ENCODE results near the gene NUP205. TPM values are rescaled to one million over a fixed set of nuclear protein-coding genes. Genes with fewer than 3 reads are reported as not detected.
"Not testable (repeated sequence)": the region's sequence is repeated elsewhere in the genome, so short reads cannot be mapped to it uniquely, and the experiment has no call there.

Gene NUP205
- total RNA-seq, 8 experiments from 2014 or later, result 26.2 to 68.4 (median 32.7) TPM

- no peak overlapping the region for H3K27ac ChIP-seq
- ATAC-seq (replicated peaks in 6 of 8), result peak in 3 of 8 experiments; percentile 49 to 87 (median 64)
- in situ Hi-C loops (cut with MboI; ENCODE audit: low pct_unique_long_range_greater_than_20kb in 2 of 9, low sequenced_read_pairs in 9 of 9, unreplicated experiment in 9 of 9), result no loop called here
Observed at GRCh38 chr7:135601182-135601581, 43.5 kb downstream of the NUP205 start.

GRCh38 chr7:135602304-135602703 is 44.6 kb downstream of the NUP205 start:
- in situ Hi-C loops (cut with MboI; ENCODE audit: low pct_unique_long_range_greater_than_20kb in 2 of 9, low sequenced_read_pairs in 9 of 9, unreplicated experiment in 9 of 9), result no loop called here
- peak in 2 of 8 experiments; percentile 31 to 33 for ATAC-seq (replicated peaks in 6 of 8)
- 78 to 100% (median 88%) methylated on average over 1 of the region's 1 CpG; no CpG with 5 or more reads in 5 of the 10 experiments for WGBS, 10 experiments
- no peak overlapping the region for H3K4me3 ChIP-seq
- H3K27ac ChIP-seq, result no peak overlapping the region
- H3K4me1 ChIP-seq (replicated peaks in 1 of 2), result no peaks in the 10 kb centered on the region

More at GRCh38 chr7:135601182-135601581, 43.5 kb downstream of the NUP205 start:
- Histone ChIP-seq H3K4me3 (no peak overlapping the region), H3K4me1 (replicated peaks in 1 of 2) (no peaks in the 10 kb centered on the region)

- 50 to 100% (median 100%) methylated on average over 1 of the region's 1 CpG; no CpG with 5 or more reads in 1 of the 10 experiments for WGBS, 10 experiments
- no peak overlapping the region for H3K4me3 ChIP-seq
- in situ Hi-C loops (cut with MboI; ENCODE audit: low pct_unique_long_range_greater_than_20kb in 2 of 9, low sequenced_read_pairs in 9 of 9, unreplicated experiment in 9 of 9), result no loop called here
- ATAC-seq (replicated peaks in 6 of 8), result no peak
- H3K4me1 ChIP-seq (replicated peaks in 1 of 2), result no peaks in the 10 kb centered on the region
- no peak overlapping the region for H3K27ac ChIP-seq
Observed at GRCh38 chr7:135616136-135616535, 58.4 kb downstream of the NUP205 start.

GRCh38 chr7:135617781-135618180 is 60.1 kb downstream of the NUP205 start:
- Histone ChIP-seq H3K27ac (no peak overlapping the region), H3K4me1 (replicated peaks in 1 of 2) (no peaks in the 10 kb centered on the region), H3K4me3 (no peak overlapping the region)
- ATAC-seq (replicated peaks in 6 of 8), result no peak
- WGBS, 10 experiments, result 0 to 100% (median 100%) methylated on average over 1 to 2 of the region's 2 CpGs; no CpG with 5 or more reads in 1 of the 10 experiments
- in situ Hi-C loops (cut with MboI; ENCODE audit: low pct_unique_long_range_greater_than_20kb in 2 of 9, low sequenced_read_pairs in 9 of 9, unreplicated experiment in 9 of 9), result no loop called here

GRCh38 chr7:135618510-135618909 is 60.8 kb downstream of the NUP205 start:
- no peak for ATAC-seq (replicated peaks in 6 of 8)
- Histone ChIP-seq H3K27ac (no peak overlapping the region), H3K4me1 (replicated peaks in 1 of 2) (no peaks in the 10 kb centered on the region), H3K4me3 (no peak overlapping the region)
- in situ Hi-C loops (cut with MboI; ENCODE audit: low pct_unique_long_range_greater_than_20kb in 2 of 9, low sequenced_read_pairs in 9 of 9, unreplicated experiment in 9 of 9), result no loop called here
- 69 to 98% (median 85%) methylated on average over 2 to 7 of the region's 7 CpGs for WGBS, 10 experiments

- no peak overlapping the region for H3K4me3 ChIP-seq
- H3K4me1 ChIP-seq (replicated peaks in 1 of 2), result no peaks in the 10 kb centered on the region
- no peak for ATAC-seq (replicated peaks in 6 of 8)
- no peak overlapping the region for H3K27ac ChIP-seq
- in situ Hi-C loops (cut with MboI; ENCODE audit: low pct_unique_long_range_greater_than_20kb in 2 of 9, low sequenced_read_pairs in 9 of 9, unreplicated experiment in 9 of 9), result no loop called here
- 75 to 100% (median 90%) methylated on average over 1 to 2 of the region's 2 CpGs; no CpG with 5 or more reads in 6 of the 10 experiments for WGBS, 10 experiments
Observed at GRCh38 chr7:135620447-135620846, 62.7 kb downstream of the NUP205 start.

- 17 to 100% (median 88%) methylated on average over 1 of the region's 1 CpG; no CpG with 5 or more reads in 4 of the 10 experiments for WGBS, 10 experiments
- ATAC-seq (replicated peaks in 6 of 8), result peak in 3 of 8 experiments; percentile 61 to 66 (median 62)
- H3K4me1 ChIP-seq (replicated peaks in 1 of 2), result no peaks in the 10 kb centered on the region
- no peak overlapping the region for H3K27ac ChIP-seq
- in situ Hi-C loops (cut with MboI; ENCODE audit: low pct_unique_long_range_greater_than_20kb in 2 of 9, low sequenced_read_pairs in 9 of 9, unreplicated experiment in 9 of 9), result no loop called here
- no peak overlapping the region for H3K4me3 ChIP-seq
Observed at GRCh38 chr7:135620980-135621850, 63.5 kb downstream of the NUP205 start.

GRCh38 chr7:135634191-135634878 is 76.6 kb downstream of the NUP205 start:
- Histone ChIP-seq H3K4me3 (no peak overlapping the region), H3K27ac (no peak overlapping the region), H3K4me1 (replicated peaks in 1 of 2) (no peaks in the 10 kb centered on the region)
- in situ Hi-C loops (cut with MboI; ENCODE audit: low pct_unique_long_range_greater_than_20kb in 2 of 9, low sequenced_read_pairs in 9 of 9, unreplicated experiment in 9 of 9), result no loop called here
- WGBS, 10 experiments, result 87 to 100% (median 100%) methylated on average over 1 to 7 of the region's 7 CpGs
- no peak for ATAC-seq (replicated peaks in 6 of 8)

- H3K4me1 ChIP-seq (replicated peaks in 1 of 2); in situ Hi-C loops (cut with MboI; ENCODE audit: low pct_unique_long_range_greater_than_20kb in 2 of 9, low sequenced_read_pairs in 9 of 9, unreplicated experiment in 9 of 9); H3K4me3 ChIP-seq; ATAC-seq (replicated peaks in 6 of 8); H3K27ac ChIP-seq: not testable (repeated sequence)
Observed at GRCh38 chr7:135639690-135640089, 82.0 kb downstream of the NUP205 start.

- ATAC-seq (replicated peaks in 6 of 8), result no peak
- in situ Hi-C loops (cut with MboI; ENCODE audit: low pct_unique_long_range_greater_than_20kb in 2 of 9, low sequenced_read_pairs in 9 of 9, unreplicated experiment in 9 of 9), result no loop called here
- H3K4me1 ChIP-seq (replicated peaks in 1 of 2), result no peaks in the 10 kb centered on the region
- H3K4me3 ChIP-seq, result no peak overlapping the region
- H3K27ac ChIP-seq, result no peak overlapping the region
- 77 to 100% (median 100%) methylated on average over 1 to 3 of the region's 3 CpGs; no CpG with 5 or more reads in 4 of the 10 experiments for WGBS, 10 experiments
Observed at GRCh38 chr7:135644154-135644553, 86.4 kb downstream of the NUP205 start.

GRCh38 chr7:135644729-135645128 is 87.0 kb downstream of the NUP205 start:
- 67 to 96% (median 78%) methylated on average over 2 to 3 of the region's 3 CpGs; no CpG with 5 or more reads in 3 of the 10 experiments for WGBS, 10 experiments
- Histone ChIP-seq H3K27ac (no peak overlapping the region), H3K4me3 (no peak overlapping the region), H3K4me1 (replicated peaks in 1 of 2) (no peaks in the 10 kb centered on the region)
- ATAC-seq (replicated peaks in 6 of 8), result no peak
- in situ Hi-C loops (cut with MboI; ENCODE audit: low pct_unique_long_range_greater_than_20kb in 2 of 9, low sequenced_read_pairs in 9 of 9, unreplicated experiment in 9 of 9), result no loop called here

- in situ Hi-C loops (cut with MboI; ENCODE audit: low pct_unique_long_range_greater_than_20kb in 2 of 9, low sequenced_read_pairs in 9 of 9, unreplicated experiment in 9 of 9), result no loop called here
- peak in 4 of 8 experiments; percentile 47 to 81 (median 60) for ATAC-seq (replicated peaks in 6 of 8)
- 40 to 100% (median 60%) methylated on average over 1 to 6 of the region's 6 CpGs; no CpG with 5 or more reads in 1 of the 10 experiments for WGBS, 10 experiments
- H3K27ac ChIP-seq, result no peak overlapping the region
- no peak overlapping the region for H3K4me3 ChIP-seq
- H3K4me1 ChIP-seq (replicated peaks in 1 of 2), result no peaks in the 10 kb centered on the region
Observed at GRCh38 chr7:135645296-135645904, 87.7 kb downstream of the NUP205 start.

GRCh38 chr7:135647755-135648154 is 90.0 kb downstream of the NUP205 start:
- Histone ChIP-seq H3K27ac (no peak overlapping the region), H3K4me1 (replicated peaks in 1 of 2) (no peaks in the 10 kb centered on the region), H3K4me3 (no peak overlapping the region)
- no CpG with 5 or more reads among the region's 1 CpG for WGBS, 10 experiments
- no peak for ATAC-seq (replicated peaks in 6 of 8)
- in situ Hi-C loops (cut with MboI; ENCODE audit: low pct_unique_long_range_greater_than_20kb in 2 of 9, low sequenced_read_pairs in 9 of 9, unreplicated experiment in 9 of 9), result no loop called here
